H9 (cell line): ENCODE measurements around the gene MUSTN1. TPM values are rescaled to one million over a fixed set of nuclear protein-coding genes. Genes with fewer than 3 reads are reported as not detected.

ENCODE experiments used
- DNase-seq: peaks from one replicate; pipeline ENCODE4 v3.0.0-alpha.2; 2017
- H2AFZ ChIP-seq: one replicate; pipeline ENCODE4 v1.6.1; 2013; ENCODE audit warnings: mild to moderate bottlenecking, low read length, control low read depth, moderate library complexity
- H2AK5ac ChIP-seq: 2 replicates; pipeline ENCODE4 v1.6.1; 2013; ENCODE audit warnings: low read length, control low read depth, mixed read lengths; ENCODE audit not compliant: insufficient read length
- H2BK120ac ChIP-seq: one replicate; pipeline ENCODE4 v1.6.1; 2013; ENCODE audit warnings: low read depth, mild to moderate bottlenecking, low read length, control low read depth, inconsistent platforms; ENCODE audit not compliant: poor library complexity, severe bottlenecking
- H2BK12ac ChIP-seq: 2 replicates; pipeline ENCODE4 v1.6.1; 2013; ENCODE audit warnings: low read length, control low read depth, mixed read lengths, low read depth; ENCODE audit not compliant: insufficient read length
- H2BK15ac ChIP-seq: 2 replicates; pipeline ENCODE4 v1.6.1; 2013; ENCODE audit warnings: low read depth, low read length, control low read depth
- H2BK20ac ChIP-seq: one replicate; pipeline ENCODE4 v1.6.1; 2013; ENCODE audit warnings: low read depth, mild to moderate bottlenecking, low read length, control low read depth, inconsistent platforms; ENCODE audit not compliant: poor library complexity, severe bottlenecking
- H2BK5ac ChIP-seq: 2 replicates; pipeline ENCODE4 v1.6.1; 2013; ENCODE audit warnings: low read length, control low read depth, mixed read lengths; ENCODE audit not compliant: insufficient read length
- H3K14ac ChIP-seq: 2 replicates; pipeline ENCODE4 v1.6.1; 2013; ENCODE audit warnings: low read length, control low read depth; ENCODE audit not compliant: insufficient read depth
- H3K18ac ChIP-seq: 2 replicates; pipeline ENCODE4 v1.6.1; 2013; ENCODE audit warnings: low read depth, mild to moderate bottlenecking, mixed read lengths, low read length, control low read depth; ENCODE audit not compliant: insufficient read length
- H3K23ac ChIP-seq: 2 replicates; pipeline ENCODE4 v1.6.1; 2013; ENCODE audit warnings: low read length, control low read depth, mixed read lengths, low read depth; ENCODE audit not compliant: insufficient read length
- H3K23me2 ChIP-seq: 2 replicates; pipeline ENCODE4 v1.6.1; 2013; ENCODE audit warnings: low read depth, mild to moderate bottlenecking, mixed read lengths, low read length, control low read depth; ENCODE audit not compliant: insufficient read length, poor library complexity, severe bottlenecking
- H3K27ac ChIP-seq: 2 replicates; pipeline ENCODE4 v1.5.1; 2013; ENCODE audit warnings: low read length, control low read depth, mixed read lengths, low read depth; ENCODE audit not compliant: insufficient read length
- H3K27me3 ChIP-seq: 2 replicates; pipeline ENCODE4 v1.6.1; 2013; ENCODE audit warnings: low read length, control low read depth, inconsistent platforms; ENCODE audit not compliant: insufficient read depth
- H3K4ac ChIP-seq: 2 replicates; pipeline ENCODE4 v1.6.1; 2013; ENCODE audit warnings: low read depth, mild to moderate bottlenecking, control low read depth, inconsistent platforms, low read length, moderate library complexity
- H3K4me1 ChIP-seq: 2 replicates; pipeline ENCODE4 v1.6.1; 2013; ENCODE audit warnings: low read length, control low read depth, inconsistent platforms; ENCODE audit not compliant: insufficient read depth
- H3K4me2 ChIP-seq: 2 replicates; pipeline ENCODE4 v1.6.1; 2013; ENCODE audit warnings: low read length, control low read depth, mixed read lengths; ENCODE audit not compliant: insufficient read length, insufficient read depth
- H3K56ac ChIP-seq: 2 replicates; pipeline ENCODE4 v1.6.1; 2013; ENCODE audit warnings: low read depth, mild to moderate bottlenecking, mixed read lengths, low read length, control low read depth; ENCODE audit not compliant: insufficient read length
- H3K79me1 ChIP-seq: 2 replicates; pipeline ENCODE4 v1.6.1; 2013; ENCODE audit warnings: low read depth, mild to moderate bottlenecking, moderate library complexity, low read length, control low read depth, inconsistent platforms; ENCODE audit not compliant: insufficient read depth, poor library complexity, severe bottlenecking
- H3K79me2 ChIP-seq: 2 replicates; pipeline ENCODE4 v1.6.1; 2013; ENCODE audit warnings: low read length, control low read depth, inconsistent platforms; ENCODE audit not compliant: insufficient read depth
- H3K9ac ChIP-seq: 2 replicates; pipeline ENCODE4 v1.6.1; 2013; ENCODE audit warnings: low read length, control low read depth, mixed read lengths; ENCODE audit not compliant: insufficient read length; ENCODE audit errors: extremely low read depth
- H3K9me3 ChIP-seq: one replicate; pipeline ENCODE4 v1.6.1; 2013; ENCODE audit warnings: low read depth, low read length, inconsistent platforms; ENCODE audit not compliant: control insufficient read depth
- H3T11ph ChIP-seq: one replicate; pipeline ENCODE4 v1.6.1; 2013; ENCODE audit warnings: mild to moderate bottlenecking, low read length, control low read depth, inconsistent platforms
- H4K20me1 ChIP-seq: one replicate; pipeline ENCODE4 v1.6.1; 2013; ENCODE audit not compliant: control insufficient read depth, insufficient read length, insufficient read depth
- H4K5ac ChIP-seq: 2 replicates; pipeline ENCODE4 v1.6.1; 2013; ENCODE audit warnings: low read depth, mild to moderate bottlenecking, mixed read lengths, low read length, control low read depth; ENCODE audit not compliant: insufficient read length
- H4K8ac ChIP-seq: replicated peaks from 2 replicates; pipeline ENCODE4 v1.6.1; 2013; ENCODE audit warnings: low read length, control low read depth, mixed read lengths, low read depth; ENCODE audit not compliant: insufficient read length
- H4K91ac ChIP-seq: 2 replicates; pipeline ENCODE4 v1.6.1; 2013; ENCODE audit warnings: low read depth, mild to moderate bottlenecking, moderate library complexity, mixed read lengths, low read length, control low read depth; ENCODE audit not compliant: insufficient read length
- H3K27ac Mint-ChIP-seq, 3 experiments: 2 replicates in 2 of 3; 3 replicates in 1 of 3; pipeline ENCODE4 v1.8.0; 2020 to 2021; ENCODE audit warnings: mixed read lengths in 3 of 3, mild to moderate bottlenecking in 1 of 3, moderate library complexity in 1 of 3
- H3K27me3 Mint-ChIP-seq: 2 replicates; pipeline ENCODE4 v1.8.0; 2021; ENCODE audit warnings: low read depth, mild to moderate bottlenecking, moderate library complexity, mixed read lengths
- H3K36me3 Mint-ChIP-seq, 3 experiments: 2 replicates in 2 of 3; 3 replicates in 1 of 3; pipeline ENCODE4 v1.8.0; 2020 to 2021; ENCODE audit warnings: low read depth in 3 of 3, mixed read lengths in 3 of 3; ENCODE audit not compliant: insufficient read depth in 1 of 3
- H3K4me1 Mint-ChIP-seq, 2 experiments: 2 replicates each; pipeline ENCODE4 v1.8.0; 2020; ENCODE audit warnings: mixed read lengths in 2 of 2
- H3K4me3 Mint-ChIP-seq, 2 experiments: 2 replicates in 1 of 2; 3 replicates in 1 of 2; pipeline ENCODE4 v1.8.0; 2020 to 2021; ENCODE audit warnings: mild to moderate bottlenecking in 2 of 2, mixed read lengths in 2 of 2, moderate library complexity in 1 of 2
- H3K9me3 Mint-ChIP-seq, 2 experiments: 2 replicates in 1 of 2; 3 replicates in 1 of 2; pipeline ENCODE4 v1.8.0; 2020; ENCODE audit warnings: mild to moderate bottlenecking in 2 of 2, mixed read lengths in 2 of 2, moderate library complexity in 1 of 2
- WGBS: extraction: QIAGEN DNeasy Blood & Tissue Kit; methylation state at CpG from one replicate; pipeline ENCODE4 v1.1.7; 2013; ENCODE audit warnings: missing lambda C conversion rate, low lambda C conversion rate, mixed read lengths; ENCODE audit not compliant: insufficient read length; ENCODE audit errors: extremely low coverage; 5-methylcytosine and 5-hydroxymethylcytosine counted together
- total RNA-seq: library from RNA; stranded (reverse); gene quantifications from 2 replicates; pipeline ENCODE4 v1.2.1, GENCODE V29; 2021
- TF ChIP-seq, protein P1 (sequence below): fragments of 200-600 bp; sonication (generic); conservative IDR thresholded peaks from 3 replicates; pipeline ENCODE4 v1.8.0; 2021; ENCODE audit warnings: antibody characterized with exemption, mild to moderate bottlenecking

MUSTN1 gene
- total RNA-seq, 1 experiment from 2014 or later: 0.72 TPM

DNA sequence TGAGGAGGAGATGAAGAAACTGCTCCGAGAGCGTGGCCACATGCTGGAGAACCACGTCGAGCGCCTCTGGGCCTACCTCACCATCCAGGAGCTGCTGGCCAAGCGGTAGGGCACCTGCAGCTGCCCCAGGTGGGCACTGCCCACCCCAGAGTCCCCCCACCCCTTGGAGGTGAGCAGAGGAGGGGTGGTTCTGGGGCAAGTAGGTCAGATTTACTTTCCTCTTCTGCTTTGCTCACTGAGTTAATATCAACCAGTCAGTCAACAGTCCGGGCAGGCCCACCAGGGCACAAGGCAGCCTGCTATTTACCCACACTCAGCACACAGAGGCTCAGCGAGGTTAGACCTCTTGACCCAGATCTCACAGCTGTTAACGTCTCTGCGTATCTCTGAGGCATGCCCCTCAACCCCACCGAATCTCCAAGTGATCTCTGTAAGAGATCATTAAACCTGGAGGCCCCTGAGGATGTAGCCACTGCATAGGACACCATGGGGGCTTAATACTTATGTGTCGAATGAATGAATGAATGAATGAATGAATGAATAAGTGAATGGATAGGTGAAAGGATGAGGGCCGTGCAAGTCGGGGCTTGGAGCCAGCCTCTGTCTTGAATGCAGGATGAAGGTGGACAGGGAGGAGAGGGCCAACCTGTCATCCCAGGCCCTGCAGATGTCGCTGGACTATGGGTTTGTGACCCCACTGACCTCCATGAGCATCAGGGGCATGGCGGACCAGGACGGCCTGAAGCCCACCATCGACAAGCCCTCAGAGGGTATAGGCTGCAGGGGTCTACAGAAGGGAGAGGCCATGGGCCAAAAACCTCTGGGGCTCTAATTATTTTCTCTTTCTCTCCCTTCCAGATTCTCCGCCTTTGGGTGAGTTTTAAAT lies 48.2 kb downstream of the MUSTN1 start:
- no CpG with 5 or more reads among the region's 19 CpGs for WGBS
- H3K79me2 ChIP-seq: no peaks in the 10 kb centered on the region

More for the DNA sequence above, 48.2 kb downstream of the MUSTN1 start:
- H3K4me2 ChIP-seq: no peak overlapping the region
- Mint-ChIP-seq H3K9me3 (no peaks in the 10 kb centered on the region; a peak in 1 of 5 replicates), H3K27me3 (peaks cover 4% of the 10 kb centered on the region), H3K27ac (no peak overlapping the region), H3K4me3 (no peak overlapping the region), H3K36me3 (no peaks in the 10 kb centered on the region; a peak in 1 of 7 replicates), H3K4me1 (peaks cover 12 to 13% of the 10 kb centered on the region in 2 experiments)
- H3T11ph ChIP-seq: no peak overlapping the region
- H4K5ac ChIP-seq: no peak overlapping the region
- no peak overlapping the region for H4K91ac ChIP-seq
- peaks cover 3% of the 10 kb centered on the region for H3K4me1 ChIP-seq
- no peak overlapping the region for H3K56ac ChIP-seq
- H2BK120ac ChIP-seq: no peak overlapping the region
- H4K20me1 ChIP-seq: no peaks in the 10 kb centered on the region
- no peaks in the 10 kb centered on the region for H3K9me3 ChIP-seq
- no peak overlapping the region for H4K8ac ChIP-seq
- no peak overlapping the region for H3K18ac ChIP-seq
- no peak for DNase-seq
- no peak overlapping the region for H2BK20ac ChIP-seq
- no peak overlapping the region for H3K27ac ChIP-seq
- H2AK5ac ChIP-seq: no peak overlapping the region
- H3K23me2 ChIP-seq: no peaks in the 10 kb centered on the region
- no peak overlapping the region for H3K4ac ChIP-seq
- no peaks in the 10 kb centered on the region for H3K79me1 ChIP-seq
- no peak overlapping the region for H2BK12ac ChIP-seq
- TF ChIP-seq, protein P1, sequence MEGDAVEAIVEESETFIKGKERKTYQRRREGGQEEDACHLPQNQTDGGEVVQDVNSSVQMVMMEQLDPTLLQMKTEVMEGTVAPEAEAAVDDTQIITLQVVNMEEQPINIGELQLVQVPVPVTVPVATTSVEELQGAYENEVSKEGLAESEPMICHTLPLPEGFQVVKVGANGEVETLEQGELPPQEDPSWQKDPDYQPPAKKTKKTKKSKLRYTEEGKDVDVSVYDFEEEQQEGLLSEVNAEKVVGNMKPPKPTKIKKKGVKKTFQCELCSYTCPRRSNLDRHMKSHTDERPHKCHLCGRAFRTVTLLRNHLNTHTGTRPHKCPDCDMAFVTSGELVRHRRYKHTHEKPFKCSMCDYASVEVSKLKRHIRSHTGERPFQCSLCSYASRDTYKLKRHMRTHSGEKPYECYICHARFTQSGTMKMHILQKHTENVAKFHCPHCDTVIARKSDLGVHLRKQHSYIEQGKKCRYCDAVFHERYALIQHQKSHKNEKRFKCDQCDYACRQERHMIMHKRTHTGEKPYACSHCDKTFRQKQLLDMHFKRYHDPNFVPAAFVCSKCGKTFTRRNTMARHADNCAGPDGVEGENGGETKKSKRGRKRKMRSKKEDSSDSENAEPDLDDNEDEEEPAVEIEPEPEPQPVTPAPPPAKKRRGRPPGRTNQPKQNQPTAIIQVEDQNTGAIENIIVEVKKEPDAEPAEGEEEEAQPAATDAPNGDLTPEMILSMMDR: no peak
- no peak overlapping the region for H2AFZ ChIP-seq
- H3K27me3 ChIP-seq: no peaks in the 10 kb centered on the region
- H3K23ac ChIP-seq: no peak overlapping the region
- no peak overlapping the region for H3K9ac ChIP-seq
- H2BK15ac ChIP-seq: no peak overlapping the region
- no peak overlapping the region for H2BK5ac ChIP-seq
- H3K14ac ChIP-seq: no peak overlapping the region
